Smooth muscle cell (in vitro differentiated cells): ENCODE data around the gene LAD1. TPM values are rescaled to one million over a fixed set of nuclear protein-coding genes. Genes with fewer than 3 reads are reported as not detected.
A peak's percentile ranks its signal among the peaks of the same experiment; 100 is the strongest.

Experiments used
- DNase-seq: peaks from one replicate; lab custom pipeline; 2025; ENCODE audit not compliant: unreplicated experiment; lab: John Stamatoyannopoulos, UW
- H2AFZ ChIP-seq: fragments of 200-600 bp; sonication (generic); 2 replicates; pipeline ENCODE4 v1.6.0; 2016; ENCODE audit warnings: antibody characterized with exemption, low read depth, mild to moderate bottlenecking
- H3F3A ChIP-seq: fragments of 200-600 bp; sonication (generic); 2 replicates; pipeline ENCODE4 v1.6.0; 2017; ENCODE audit warnings: antibody characterized with exemption, low read depth
- H3K27ac ChIP-seq: fragments of 200-600 bp; sonication (generic); 2 replicates; pipeline ENCODE4 v1.5.1; 2016; ENCODE audit warnings: low read depth, mild to moderate bottlenecking
- H3K27me3 ChIP-seq: fragments of 200-600 bp; sonication (generic); 2 replicates; pipeline ENCODE4 v1.6.1; 2016; ENCODE audit warnings: low read depth, mild to moderate bottlenecking
- H3K36me3 ChIP-seq: fragments of 200-600 bp; sonication (generic); 2 replicates; pipeline ENCODE4 v1.5.1; 2016; ENCODE audit warnings: low read depth
- H3K4me1 ChIP-seq: fragments of 200-600 bp; sonication (generic); 2 replicates; pipeline ENCODE4 v1.5.1; 2016; ENCODE audit warnings: low read depth
- H3K4me2 ChIP-seq: fragments of 200-600 bp; sonication (generic); 2 replicates; pipeline ENCODE4 v1.6.0; 2016; ENCODE audit warnings: mild to moderate bottlenecking
- H3K4me3 ChIP-seq: fragments of 200-600 bp; sonication (generic); 2 replicates; pipeline ENCODE4 v1.5.1; 2016; ENCODE audit warnings: mild to moderate bottlenecking
- H3K79me2 ChIP-seq: fragments of 200-600 bp; sonication (generic); 2 replicates; pipeline ENCODE4 v1.6.0; 2016; ENCODE audit warnings: low read depth, mild to moderate bottlenecking
- H3K9ac ChIP-seq: fragments of 200-600 bp; sonication (generic); 2 replicates; pipeline ENCODE4 v1.6.0; 2016; ENCODE audit warnings: low read depth
- H3K9me3 ChIP-seq: fragments of 200-600 bp; sonication (generic); replicated peaks from 2 replicates; pipeline ENCODE4 v1.5.1; 2016; ENCODE audit warnings: low read depth
- H4K20me1 ChIP-seq: fragments of 200-600 bp; sonication (generic); 2 replicates; pipeline ENCODE4 v1.6.0; 2016; ENCODE audit warnings: low read depth
- WGBS: methylation state at CpG from one replicate; pipeline ENCODE4 v1.1.7; 2016; ENCODE audit warnings: low lambda C conversion rate; 5-methylcytosine and 5-hydroxymethylcytosine counted together
- polyA plus RNA-seq: library from polyadenylated mRNA; unstranded; fragments of >200 nt; fragmentation: Nextera tagmentation; extraction: Ambion mirVana; gene quantifications from 2 replicates; pipeline ENCODE4 v1.2.1, GENCODE V29; 2016
- total RNA-seq: library from RNA; depleted of rRNA; stranded (reverse); fragments of >200 nt; gene quantifications from 2 replicates; pipeline ENCODE4 v1.2.3, GENCODE V29; 2014
- TF ChIP-seq, protein P1 (sequence below): fragments of 200-600 bp; sonication (generic); IDR thresholded peaks from 2 replicates; pipeline ENCODE4 v1.5.1; 2017; ENCODE audit warnings: borderline replicate concordance, mild to moderate bottlenecking, antibody characterized with exemption; ENCODE audit not compliant: insufficient read depth, poor library complexity, severe bottlenecking

The LAD1 gene
- total and polyA plus RNA-seq, 2 experiments from 2014 or later, result 6.9 to 8.8 TPM

GRCh38 chr1:201350884-201351283 lies 48.2 kb downstream of the LAD1 start:
- H3K4me2 ChIP-seq, result no peak overlapping the region
- no peak overlapping the region for H2AFZ ChIP-seq
- peaks cover 4% of the 10 kb centered on the region for H3K4me1 ChIP-seq
- 88% methylated on average over 7 of the region's 7 CpGs for WGBS
- no peaks in the 10 kb centered on the region for H4K20me1 ChIP-seq
- H3K27me3 ChIP-seq, result no peaks in the 10 kb centered on the region
- H3K4me3 ChIP-seq, result no peak overlapping the region
- no peak for DNase-seq
- no peaks in the 10 kb centered on the region for H3K36me3 ChIP-seq
- no peaks in the 10 kb centered on the region for H3F3A ChIP-seq
- no peaks in the 10 kb centered on the region for H3K79me2 ChIP-seq
- no peak overlapping the region for H3K9ac ChIP-seq
- TF ChIP-seq, protein P1, sequence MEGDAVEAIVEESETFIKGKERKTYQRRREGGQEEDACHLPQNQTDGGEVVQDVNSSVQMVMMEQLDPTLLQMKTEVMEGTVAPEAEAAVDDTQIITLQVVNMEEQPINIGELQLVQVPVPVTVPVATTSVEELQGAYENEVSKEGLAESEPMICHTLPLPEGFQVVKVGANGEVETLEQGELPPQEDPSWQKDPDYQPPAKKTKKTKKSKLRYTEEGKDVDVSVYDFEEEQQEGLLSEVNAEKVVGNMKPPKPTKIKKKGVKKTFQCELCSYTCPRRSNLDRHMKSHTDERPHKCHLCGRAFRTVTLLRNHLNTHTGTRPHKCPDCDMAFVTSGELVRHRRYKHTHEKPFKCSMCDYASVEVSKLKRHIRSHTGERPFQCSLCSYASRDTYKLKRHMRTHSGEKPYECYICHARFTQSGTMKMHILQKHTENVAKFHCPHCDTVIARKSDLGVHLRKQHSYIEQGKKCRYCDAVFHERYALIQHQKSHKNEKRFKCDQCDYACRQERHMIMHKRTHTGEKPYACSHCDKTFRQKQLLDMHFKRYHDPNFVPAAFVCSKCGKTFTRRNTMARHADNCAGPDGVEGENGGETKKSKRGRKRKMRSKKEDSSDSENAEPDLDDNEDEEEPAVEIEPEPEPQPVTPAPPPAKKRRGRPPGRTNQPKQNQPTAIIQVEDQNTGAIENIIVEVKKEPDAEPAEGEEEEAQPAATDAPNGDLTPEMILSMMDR, result no peak
- no peak overlapping the region for H3K27ac ChIP-seq
- H3K9me3 ChIP-seq, result no peaks in the 10 kb centered on the region

GRCh38 chr1:201350361-201350725 lies 48.8 kb downstream of the LAD1 start:
- no peaks in the 10 kb centered on the region for H3K27me3 ChIP-seq
- no peak for DNase-seq
- no peak overlapping the region for H3K27ac ChIP-seq
- H3K9ac ChIP-seq, result no peak overlapping the region
- no peak overlapping the region for H2AFZ ChIP-seq
- H3K79me2 ChIP-seq, result no peaks in the 10 kb centered on the region
- H3F3A ChIP-seq, result no peaks in the 10 kb centered on the region
- 58% methylated on average over 2 of the region's 2 CpGs for WGBS
- no peak overlapping the region for H3K4me2 ChIP-seq
- no peaks in the 10 kb centered on the region for H3K9me3 ChIP-seq
- TF ChIP-seq, protein P1, result no peak
- H3K4me3 ChIP-seq, result no peak overlapping the region
- H3K4me1 ChIP-seq, result peaks cover 4% of the 10 kb centered on the region
- no peaks in the 10 kb centered on the region for H3K36me3 ChIP-seq
- no peaks in the 10 kb centered on the region for H4K20me1 ChIP-seq

DNA sequence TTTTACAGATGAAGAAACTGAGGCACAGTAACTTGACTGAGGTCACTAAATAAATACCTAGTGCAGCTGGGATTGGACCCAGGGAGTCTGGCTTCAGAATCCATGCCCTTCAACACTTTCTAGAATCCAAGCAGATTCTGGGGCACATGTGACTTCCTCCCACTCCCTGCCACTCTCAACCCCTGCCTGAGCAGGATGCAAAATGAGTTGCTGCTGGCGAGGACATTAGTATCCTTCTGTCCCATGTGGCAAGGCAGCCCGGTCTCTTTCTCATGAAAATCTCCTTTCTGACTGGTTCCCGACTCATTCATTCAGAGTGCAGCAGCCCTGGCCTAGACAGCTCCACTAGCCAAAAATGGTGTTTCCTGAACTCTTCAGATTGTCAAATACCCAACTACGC lies 50.0 kb downstream of the LAD1 start:
- Histone ChIP-seq H3F3A (no peaks in the 10 kb centered on the region), H3K4me2 (no peak overlapping the region), H3K9me3 (no peaks in the 10 kb centered on the region), H3K27me3 (no peaks in the 10 kb centered on the region), H3K79me2 (no peaks in the 10 kb centered on the region), H3K9ac (no peak overlapping the region), H3K4me1 (peaks cover 4% of the 10 kb centered on the region), H3K27ac (no peak overlapping the region), H3K36me3 (no peaks in the 10 kb centered on the region), H4K20me1 (no peaks in the 10 kb centered on the region), H3K4me3 (no peak overlapping the region), H2AFZ (peak overlapping the region; percentile 2)
- 70% methylated on average over 4 of the region's 4 CpGs for WGBS
- TF ChIP-seq, protein P1, result no peak
- no peak for DNase-seq

GRCh38 chr1:201348211-201348566 lies 50.9 kb downstream of the LAD1 start:
- Histone ChIP-seq H3K4me2 (no peak overlapping the region), H3F3A (no peaks in the 10 kb centered on the region), H3K79me2 (no peaks in the 10 kb centered on the region), H3K36me3 (no peaks in the 10 kb centered on the region), H3K9me3 (no peaks in the 10 kb centered on the region), H2AFZ (no peak overlapping the region), H3K4me1 (peaks cover 4% of the 10 kb centered on the region), H3K4me3 (no peak overlapping the region), H4K20me1 (no peaks in the 10 kb centered on the region), H3K27me3 (no peaks in the 10 kb centered on the region), H3K27ac (no peak overlapping the region), H3K9ac (no peak overlapping the region)
- TF ChIP-seq, protein P1, result peak; percentile 50
- 35% methylated on average over 6 of the region's 6 CpGs for WGBS
- no peak for DNase-seq
